ENCODE measurements around the gene MOCOS.

The MOCOS gene

DNA sequence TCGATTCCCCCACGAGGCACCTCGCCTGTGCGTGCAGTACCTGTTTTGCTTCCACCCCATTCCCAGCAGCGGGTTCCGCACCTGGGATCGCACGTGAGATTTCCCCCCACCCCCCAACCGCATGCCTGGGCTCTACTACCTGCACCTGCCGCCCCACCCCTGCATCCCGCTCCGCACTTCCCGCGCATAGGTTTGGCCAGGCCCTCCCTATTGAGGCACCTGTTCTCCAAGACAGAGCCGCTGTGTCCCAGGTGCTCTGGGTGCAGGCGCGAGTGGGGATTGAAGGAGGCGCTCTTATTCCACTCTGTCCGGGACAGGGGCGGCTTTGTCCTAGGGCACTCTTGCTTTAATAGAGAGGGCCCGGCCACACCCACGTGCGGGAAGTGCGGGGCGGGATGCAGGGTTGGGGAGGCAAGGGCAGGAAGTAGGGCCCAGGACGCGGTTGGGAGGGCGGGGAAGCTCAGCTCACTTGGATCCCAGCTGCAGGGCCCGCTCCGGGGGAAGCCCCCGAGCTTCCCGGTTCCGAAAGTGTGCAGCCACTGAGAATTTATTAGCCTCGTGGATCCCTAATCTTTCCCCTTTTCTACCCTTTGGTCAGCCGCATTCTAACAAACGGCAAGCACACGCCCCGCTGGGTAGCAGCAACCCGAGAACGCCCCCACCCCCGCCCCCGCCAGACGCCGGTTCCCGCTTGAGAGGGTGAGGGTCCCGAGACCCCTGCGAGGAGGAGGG, 670 bp upstream of the MOCOS start:
- peak overlapping the region; percentile 85 for H3K4me2 ChIP-seq (ENCODE audit: low read length)
- TF ChIP-seq, protein P1, sequence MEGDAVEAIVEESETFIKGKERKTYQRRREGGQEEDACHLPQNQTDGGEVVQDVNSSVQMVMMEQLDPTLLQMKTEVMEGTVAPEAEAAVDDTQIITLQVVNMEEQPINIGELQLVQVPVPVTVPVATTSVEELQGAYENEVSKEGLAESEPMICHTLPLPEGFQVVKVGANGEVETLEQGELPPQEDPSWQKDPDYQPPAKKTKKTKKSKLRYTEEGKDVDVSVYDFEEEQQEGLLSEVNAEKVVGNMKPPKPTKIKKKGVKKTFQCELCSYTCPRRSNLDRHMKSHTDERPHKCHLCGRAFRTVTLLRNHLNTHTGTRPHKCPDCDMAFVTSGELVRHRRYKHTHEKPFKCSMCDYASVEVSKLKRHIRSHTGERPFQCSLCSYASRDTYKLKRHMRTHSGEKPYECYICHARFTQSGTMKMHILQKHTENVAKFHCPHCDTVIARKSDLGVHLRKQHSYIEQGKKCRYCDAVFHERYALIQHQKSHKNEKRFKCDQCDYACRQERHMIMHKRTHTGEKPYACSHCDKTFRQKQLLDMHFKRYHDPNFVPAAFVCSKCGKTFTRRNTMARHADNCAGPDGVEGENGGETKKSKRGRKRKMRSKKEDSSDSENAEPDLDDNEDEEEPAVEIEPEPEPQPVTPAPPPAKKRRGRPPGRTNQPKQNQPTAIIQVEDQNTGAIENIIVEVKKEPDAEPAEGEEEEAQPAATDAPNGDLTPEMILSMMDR (IDR thresholded peaks at IDR 0.05; ENCODE audit: low read length) = no peak
- no peak for TF ChIP-seq EZH2 (IDR thresholded peaks at IDR 0.05; ENCODE audit: borderline replicate concordance, low read length)
- H3K27ac ChIP-seq (ENCODE audit: low read depth, low read length, poor library complexity, severe bottlenecking) = no peak overlapping the region
- peak overlapping the region; percentile 30; the same call in 1 of the 2 replicates for H3K9ac ChIP-seq (ENCODE audit: low read length)
- H3K36me3 ChIP-seq (ENCODE audit: insufficient read depth, low read length) = no peaks in the 10 kb centered on the region
- no peaks in the 10 kb centered on the region for H3K79me2 ChIP-seq (ENCODE audit: insufficient read depth, low read length)
- no peaks in the 10 kb centered on the region for H3F3A ChIP-seq (ENCODE audit: insufficient read depth, low read length)
- no peaks in the 10 kb centered on the region for H3K9me3 ChIP-seq (ENCODE audit: low read length)
- no peaks in the 10 kb centered on the region for H4K20me1 ChIP-seq (ENCODE audit: insufficient read depth, low read length)
- no peaks in the 10 kb centered on the region for H3K9me2 ChIP-seq (ENCODE audit: low read depth, low read length)
- H2AFZ ChIP-seq (ENCODE audit: low read length) = no peak overlapping the region
- peaks cover 5% of the 10 kb centered on the region; the same call in 1 of the 2 replicates for H3K27me3 ChIP-seq (ENCODE audit: insufficient read depth, low read length)
- H3K4me3 ChIP-seq (ENCODE audit: low read depth, low read length, poor library complexity, severe bottlenecking) = peak overlapping the region; percentile 59
- H3K4me1 ChIP-seq (ENCODE audit: insufficient read depth, low read length, severe bottlenecking) = peaks cover 21% of the 10 kb centered on the region

- H3K9me3 ChIP-seq (ENCODE audit: low read length) = no peaks in the 10 kb centered on the region
- peaks cover 5% of the 10 kb centered on the region; the same call in 1 of the 2 replicates for H3K27me3 ChIP-seq (ENCODE audit: insufficient read depth, low read length)
- no peaks in the 10 kb centered on the region for H3K36me3 ChIP-seq (ENCODE audit: insufficient read depth, low read length)
- H3K27ac ChIP-seq (ENCODE audit: low read depth, low read length, poor library complexity, severe bottlenecking) = no peak overlapping the region
- peak overlapping the region; percentile 85 for H3K4me2 ChIP-seq (ENCODE audit: low read length)
- H3K4me3 ChIP-seq (ENCODE audit: low read depth, low read length, poor library complexity, severe bottlenecking) = peak overlapping the region; percentile 59
- TF ChIP-seq EZH2 (IDR thresholded peaks at IDR 0.05; ENCODE audit: borderline replicate concordance, low read length) = no peak
- TF ChIP-seq, protein P1 (IDR thresholded peaks at IDR 0.05; ENCODE audit: low read length) = no peak
- H4K20me1 ChIP-seq (ENCODE audit: insufficient read depth, low read length) = no peaks in the 10 kb centered on the region
- no peaks in the 10 kb centered on the region for H3F3A ChIP-seq (ENCODE audit: insufficient read depth, low read length)
- H3K9ac ChIP-seq (ENCODE audit: low read length) = no peak overlapping the region
- no peak overlapping the region for H2AFZ ChIP-seq (ENCODE audit: low read length)
- H3K4me1 ChIP-seq (ENCODE audit: insufficient read depth, low read length, severe bottlenecking) = peaks cover 21% of the 10 kb centered on the region
- H3K79me2 ChIP-seq (ENCODE audit: insufficient read depth, low read length) = no peaks in the 10 kb centered on the region
- no peaks in the 10 kb centered on the region for H3K9me2 ChIP-seq (ENCODE audit: low read depth, low read length)
These were observed 777 bp downstream of the MOCOS start for GRCh38 chr18:36187826-36188721.

DNA sequence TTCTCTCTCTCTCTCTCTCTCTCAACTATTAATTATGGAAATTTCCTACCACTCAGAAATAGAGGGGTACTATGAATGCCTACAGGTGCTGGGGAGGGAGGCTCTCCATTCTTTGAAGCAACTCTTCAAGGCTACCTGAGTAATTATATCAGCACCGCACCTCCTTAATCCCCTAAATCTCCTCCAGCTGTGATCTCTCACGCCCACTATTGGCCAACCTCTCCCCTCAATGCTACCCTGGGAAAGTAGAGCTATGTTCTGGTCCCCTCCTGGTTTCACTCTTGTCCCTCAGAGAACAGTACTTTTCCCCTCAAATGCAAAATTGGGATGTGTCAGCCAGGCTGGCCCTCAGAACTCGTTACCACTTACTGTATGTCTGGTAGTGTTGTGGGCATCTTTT, 1.6 kb downstream of the MOCOS start:
- Histone ChIP-seq H3K36me3 (ENCODE audit: insufficient read depth, low read length) (no peaks in the 10 kb centered on the region), H3K4me3 (ENCODE audit: low read depth, low read length, poor library complexity, severe bottlenecking) (no peak overlapping the region), H3K9me2 (ENCODE audit: low read depth, low read length) (no peaks in the 10 kb centered on the region), H3K79me2 (ENCODE audit: insufficient read depth, low read length) (no peaks in the 10 kb centered on the region), H3K9ac (ENCODE audit: low read length) (no peak overlapping the region), H3F3A (ENCODE audit: insufficient read depth, low read length) (no peaks in the 10 kb centered on the region), H2AFZ (ENCODE audit: low read length) (no peak overlapping the region), H3K27ac (ENCODE audit: low read depth, low read length, poor library complexity, severe bottlenecking) (no peak overlapping the region), H3K4me1 (ENCODE audit: insufficient read depth, low read length, severe bottlenecking) (peaks cover 21% of the 10 kb centered on the region), H3K4me2 (ENCODE audit: low read length) (peak overlapping the region; percentile 85; the same call in 1 of the 2 replicates), H3K27me3 (ENCODE audit: insufficient read depth, low read length) (peaks cover 5% of the 10 kb centered on the region; the same call in 1 of the 2 replicates), H4K20me1 (ENCODE audit: insufficient read depth, low read length) (no peaks in the 10 kb centered on the region), H3K9me3 (ENCODE audit: low read length) (no peaks in the 10 kb centered on the region)
- TF ChIP-seq EZH2 (IDR thresholded peaks at IDR 0.05; ENCODE audit: borderline replicate concordance, low read length) = no peak
- TF ChIP-seq, protein P1 (IDR thresholded peaks at IDR 0.05; ENCODE audit: low read length) = peak; percentile 21; the same call in 1 of the 2 replicates

Data from OCI-LY1 (cell line).